ENCODE measurements around the gene ZNF598.

DNA sequence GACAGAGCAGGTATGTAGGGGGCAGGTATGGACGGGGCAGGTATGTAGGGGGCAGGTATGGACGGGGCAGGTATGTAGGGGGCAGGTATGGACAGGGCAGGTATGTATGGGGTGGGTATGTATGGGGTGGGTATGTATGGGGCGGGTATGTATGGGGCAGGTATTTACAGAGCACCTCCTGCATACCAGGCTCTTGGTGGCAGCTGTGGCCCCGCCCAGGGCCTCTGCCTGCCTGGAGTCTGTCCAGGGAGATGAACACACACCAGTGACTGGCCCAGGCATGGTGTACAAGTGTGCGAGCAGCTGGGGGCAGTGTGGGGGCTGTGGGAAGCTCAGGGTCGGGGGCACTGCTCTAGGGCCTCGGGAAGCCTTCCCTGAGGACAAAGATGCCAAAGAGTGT lies 59.6 kb downstream of the ZNF598 start:
- no peak for TF ChIP-seq ZNF8 (CRISPR knock-in tag; IDR thresholded peaks at IDR 0.05)
- TF ChIP-seq ZNF70 (CRISPR knock-in tag; IDR thresholded peaks at IDR 0.05), result no peak
- TF ChIP-seq, protein P1, sequence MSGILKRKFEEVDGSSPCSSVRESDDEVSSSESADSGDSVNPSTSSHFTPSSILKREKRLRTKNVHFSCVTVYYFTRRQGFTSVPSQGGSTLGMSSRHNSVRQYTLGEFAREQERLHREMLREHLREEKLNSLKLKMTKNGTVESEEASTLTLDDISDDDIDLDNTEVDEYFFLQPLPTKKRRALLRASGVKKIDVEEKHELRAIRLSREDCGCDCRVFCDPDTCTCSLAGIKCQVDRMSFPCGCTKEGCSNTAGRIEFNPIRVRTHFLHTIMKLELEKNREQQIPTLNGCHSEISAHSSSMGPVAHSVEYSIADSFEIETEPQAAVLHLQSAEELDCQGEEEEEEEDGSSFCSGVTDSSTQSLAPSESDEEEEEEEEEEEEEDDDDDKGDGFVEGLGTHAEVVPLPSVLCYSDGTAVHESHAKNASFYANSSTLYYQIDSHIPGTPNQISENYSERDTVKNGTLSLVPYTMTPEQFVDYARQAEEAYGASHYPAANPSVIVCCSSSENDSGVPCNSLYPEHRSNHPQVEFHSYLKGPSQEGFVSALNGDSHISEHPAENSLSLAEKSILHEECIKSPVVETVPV (CRISPR knock-in tag; IDR thresholded peaks at IDR 0.05), result no peak
- no peak for TF ChIP-seq ISL1 (CRISPR knock-in tag; IDR thresholded peaks at IDR 0.05)
- TF ChIP-seq BACH2 (CRISPR knock-in tag; IDR thresholded peaks at IDR 0.05; ENCODE audit: borderline replicate concordance), result no peak
- TF ChIP-seq, protein P2, sequence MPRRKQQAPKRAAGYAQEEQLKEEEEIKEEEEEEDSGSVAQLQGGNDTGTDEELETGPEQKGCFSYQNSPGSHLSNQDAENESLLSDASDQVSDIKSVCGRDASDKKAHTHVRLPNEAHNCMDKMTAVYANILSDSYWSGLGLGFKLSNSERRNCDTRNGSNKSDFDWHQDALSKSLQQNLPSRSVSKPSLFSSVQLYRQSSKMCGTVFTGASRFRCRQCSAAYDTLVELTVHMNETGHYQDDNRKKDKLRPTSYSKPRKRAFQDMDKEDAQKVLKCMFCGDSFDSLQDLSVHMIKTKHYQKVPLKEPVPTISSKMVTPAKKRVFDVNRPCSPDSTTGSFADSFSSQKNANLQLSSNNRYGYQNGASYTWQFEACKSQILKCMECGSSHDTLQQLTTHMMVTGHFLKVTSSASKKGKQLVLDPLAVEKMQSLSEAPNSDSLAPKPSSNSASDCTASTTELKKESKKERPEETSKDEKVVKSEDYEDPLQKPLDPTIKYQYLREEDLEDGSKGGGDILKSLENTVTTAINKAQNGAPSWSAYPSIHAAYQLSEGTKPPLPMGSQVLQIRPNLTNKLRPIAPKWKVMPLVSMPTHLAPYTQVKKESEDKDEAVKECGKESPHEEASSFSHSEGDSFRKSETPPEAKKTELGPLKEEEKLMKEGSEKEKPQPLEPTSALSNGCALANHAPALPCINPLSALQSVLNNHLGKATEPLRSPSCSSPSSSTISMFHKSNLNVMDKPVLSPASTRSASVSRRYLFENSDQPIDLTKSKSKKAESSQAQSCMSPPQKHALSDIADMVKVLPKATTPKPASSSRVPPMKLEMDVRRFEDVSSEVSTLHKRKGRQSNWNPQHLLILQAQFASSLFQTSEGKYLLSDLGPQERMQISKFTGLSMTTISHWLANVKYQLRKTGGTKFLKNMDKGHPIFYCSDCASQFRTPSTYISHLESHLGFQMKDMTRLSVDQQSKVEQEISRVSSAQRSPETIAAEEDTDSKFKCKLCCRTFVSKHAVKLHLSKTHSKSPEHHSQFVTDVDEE (CRISPR knock-in tag; IDR thresholded peaks at IDR 0.05), result no peak
